Brain microvascular endothelial cell (primary cell): ENCODE measurements around the gene PON2.
"Not testable (repeated sequence)": the region's sequence is repeated elsewhere in the genome, so short reads cannot be mapped to it uniquely, and the experiment has no call there.

Experiments used
- DNase-seq: peaks from one replicate; pipeline ENCODE4 v3.0.0-alpha.2; 2020
- H3K27ac ChIP-seq: fragments of 250-450 bp; sonication (Bioruptor Pico); 2 replicates; pipeline ENCODE4 v1.5.1; 2020; ENCODE audit warnings: mild to moderate bottlenecking, moderate library complexity
- H3K27me3 ChIP-seq: fragments of 250-450 bp; sonication (Bioruptor Pico); replicated peaks from 2 replicates; pipeline ENCODE4 v1.5.1; 2020; ENCODE audit warnings: mild to moderate bottlenecking
- H3K36me3 ChIP-seq: fragments of 250-450 bp; sonication (Bioruptor Pico); replicated peaks from 2 replicates; pipeline ENCODE4 v1.5.1; 2020; ENCODE audit warnings: mild to moderate bottlenecking
- H3K4me3 ChIP-seq: 2 replicates; pipeline ENCODE4 v1.5.1; 2011; ENCODE audit warnings: low read depth, mild to moderate bottlenecking, control low read depth, low read length, moderate library complexity
- CTCF ChIP-seq: IDR thresholded peaks from 2 replicates; pipeline ENCODE4 v1.5.1; 2011; ENCODE audit warnings: low read depth, mild to moderate bottlenecking, moderate library complexity, low read length, control low read depth, inconsistent platforms; ENCODE audit errors: missing control alignments
- in situ Hi-C: cut with HindIII; loops from 2 replicates; pipeline ENCODE4 v1.10.0; 2017; ENCODE audit warnings: low sequenced_read_pairs, low pct_ligation_motif_present

The PON2 gene

GRCh38 chr7:95470452-95470851 lies 35.6 kb upstream of the PON2 start:
- peak; percentile 81 for DNase-seq
- Histone ChIP-seq H3K36me3 (no peaks in the 10 kb centered on the region), H3K27me3 (no peaks in the 10 kb centered on the region), H3K4me3 (no peak overlapping the region), H3K27ac (peak overlapping the region; percentile 17)
- in situ Hi-C loops: no loop called here
- no peak for TF ChIP-seq CTCF

DNA sequence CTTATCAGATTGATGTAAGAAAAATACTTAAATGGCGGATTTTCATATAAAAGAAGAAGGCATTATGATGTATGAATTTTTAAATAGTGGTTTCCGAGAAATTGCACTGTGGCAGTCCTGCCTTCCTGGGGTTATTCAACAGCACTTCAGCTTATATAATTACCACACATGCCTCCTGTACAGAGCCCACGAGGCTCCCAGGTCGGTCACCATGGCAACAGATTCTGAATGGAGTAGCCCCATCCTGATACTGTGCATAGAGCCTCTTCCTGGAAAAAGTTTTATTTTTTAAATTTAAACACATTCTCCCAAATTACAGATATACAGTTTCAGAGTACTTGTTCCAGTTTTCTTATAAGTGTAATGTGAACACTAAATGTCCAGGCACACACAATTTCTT lies 35.0 kb upstream of the PON2 start:
- no peak for TF ChIP-seq CTCF
- DNase-seq: no peak
- in situ Hi-C loops: no loop called here

GRCh38 chr7:95469187-95469586 lies 34.4 kb upstream of the PON2 start:
- no peak overlapping the region for H3K4me3 ChIP-seq
- in situ Hi-C loops: no loop called here
- no peak for DNase-seq
- H3K27ac ChIP-seq: no peak overlapping the region
- no peak for TF ChIP-seq CTCF
- H3K36me3 ChIP-seq: no peaks in the 10 kb centered on the region
- H3K27me3 ChIP-seq: no peaks in the 10 kb centered on the region

More for the DNA sequence above, 35.0 kb upstream of the PON2 start:
- H3K27ac ChIP-seq: peak overlapping the region; percentile 17
- no peaks in the 10 kb centered on the region for H3K36me3 ChIP-seq
- H3K27me3 ChIP-seq: no peaks in the 10 kb centered on the region
- no peak overlapping the region for H3K4me3 ChIP-seq

- Histone ChIP-seq H3K36me3 (no peaks in the 10 kb centered on the region), H3K4me3 (no peak overlapping the region), H3K27me3 (no peaks in the 10 kb centered on the region), H3K27ac (no peak overlapping the region)
- no peak for TF ChIP-seq CTCF
- in situ Hi-C loops: no loop called here
- no peak for DNase-seq
Observed at GRCh38 chr7:95467912-95468607, 33.2 kb upstream of the PON2 start.

GRCh38 chr7:95460653-95461052 lies 25.8 kb upstream of the PON2 start:
- H3K36me3 ChIP-seq, H3K27me3 ChIP-seq, H3K27ac ChIP-seq, in situ Hi-C loops, DNase-seq, H3K4me3 ChIP-seq: not testable (repeated sequence)

- no peaks in the 10 kb centered on the region for H3K36me3 ChIP-seq
- H3K27ac ChIP-seq: no peak overlapping the region
- no peak for TF ChIP-seq CTCF
- H3K4me3 ChIP-seq: no peak overlapping the region
- in situ Hi-C loops: no loop called here
- H3K27me3 ChIP-seq: no peaks in the 10 kb centered on the region
- no peak for DNase-seq
Observed at GRCh38 chr7:95457947-95458346, 23.1 kb upstream of the PON2 start.
